Measurements from ENCODE around the gene ADAMTS6.
"Not testable (repeated sequence)": the region's sequence is repeated elsewhere in the genome, so short reads cannot be mapped to it uniquely, and the experiment has no call there.

Gene ADAMTS6

GRCh38 chr5:65197531-65198455 is 283.9 kb downstream of the ADAMTS6 start:
- DNase-seq (ENCODE audit: low spot score): no peak

GRCh38 chr5:65194871-65195270 is 286.8 kb downstream of the ADAMTS6 start:
- DNase-seq (ENCODE audit: low spot score): no peak

GRCh38 chr5:65192331-65192730 is 289.4 kb downstream of the ADAMTS6 start:
- DNase-seq (ENCODE audit: low spot score): no peak

DNA sequence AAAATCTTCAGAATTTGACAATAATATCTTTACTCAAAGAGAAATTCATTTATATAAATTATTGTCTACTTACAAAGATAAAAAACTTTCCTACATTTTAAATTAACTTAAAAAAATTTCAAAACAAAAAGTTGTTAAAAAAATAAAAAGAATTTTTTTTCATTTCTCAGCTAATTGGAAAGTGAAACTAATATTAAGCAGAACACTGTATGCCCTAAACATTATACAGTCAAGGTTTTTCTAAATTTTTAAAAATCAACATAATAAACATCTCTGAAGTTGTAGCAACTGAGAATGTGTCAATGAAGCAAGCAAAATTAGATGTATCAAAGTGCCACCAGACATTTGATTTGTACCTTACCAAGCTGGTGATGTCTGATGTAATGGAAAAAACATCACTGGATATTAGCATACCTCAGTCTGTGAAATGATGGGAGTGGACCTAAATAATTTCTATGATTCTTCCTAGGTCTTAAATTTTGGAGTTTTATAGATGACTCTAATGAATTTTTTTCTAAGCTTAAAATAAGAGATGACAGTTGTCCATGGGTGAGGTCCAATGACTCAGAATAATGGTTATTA is 290.1 kb downstream of the ADAMTS6 start:
- DNase-seq (ENCODE audit: low spot score): no peak

DNA sequence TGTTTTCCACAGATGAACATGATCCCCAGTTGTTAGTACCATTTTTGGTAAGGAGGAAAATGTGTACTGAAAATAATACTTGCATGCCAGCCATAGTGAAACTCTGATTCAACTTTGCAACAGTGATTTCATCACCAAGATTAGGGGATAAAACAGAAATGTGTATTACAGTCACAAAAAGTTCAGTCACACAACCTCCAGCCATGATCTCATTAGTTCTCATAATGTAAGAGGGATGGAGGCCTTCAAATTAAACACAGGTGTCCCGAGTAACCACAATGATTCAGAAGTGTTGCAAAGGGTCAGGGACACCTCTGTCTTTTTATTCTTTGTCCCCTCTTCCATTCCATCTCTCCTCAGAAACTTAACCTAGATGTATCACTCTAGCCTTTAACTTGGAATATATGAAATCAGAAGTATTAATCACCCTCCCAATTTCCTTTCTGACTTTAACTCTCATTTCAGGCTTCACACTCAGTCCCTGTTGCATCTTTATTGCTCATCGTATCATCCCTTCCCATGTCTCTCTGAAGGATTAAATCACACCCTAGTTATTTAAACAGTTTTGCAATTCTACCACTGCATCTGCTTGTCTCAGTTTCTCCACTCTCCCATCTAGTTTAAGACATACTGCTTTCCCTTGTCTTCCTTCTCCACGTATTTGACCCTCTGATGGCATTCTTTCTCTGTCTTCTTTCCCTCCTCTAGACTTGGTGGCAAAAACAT is 291.2 kb downstream of the ADAMTS6 start:
- DNase-seq (ENCODE audit: low spot score): no peak

GRCh38 chr5:65186646-65187227 is 295.0 kb downstream of the ADAMTS6 start:
- no peak for DNase-seq (ENCODE audit: low spot score)

- no peak for DNase-seq (ENCODE audit: low spot score)
Measured at GRCh38 chr5:65185468-65185867, 296.3 kb downstream of the ADAMTS6 start.

DNA sequence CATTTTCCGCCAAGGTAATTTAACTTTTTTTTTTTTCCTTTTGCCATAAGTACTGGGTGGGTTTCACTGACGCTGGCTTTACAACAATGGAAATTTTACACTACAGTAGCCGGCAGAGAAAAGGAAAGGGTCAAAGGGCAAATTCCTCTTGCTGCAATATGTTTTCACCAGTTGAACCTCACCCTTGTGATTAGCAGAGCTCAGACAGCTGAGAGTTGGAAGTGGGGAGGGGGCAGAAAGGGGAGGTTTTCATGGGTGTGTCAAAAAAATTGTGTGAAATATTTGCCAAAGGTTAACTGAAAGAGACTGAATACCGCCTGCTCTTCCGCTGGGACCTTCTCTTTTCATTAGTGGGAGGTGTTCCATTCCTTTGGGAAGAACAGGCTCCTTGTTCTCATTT is 296.9 kb downstream of the ADAMTS6 start:
- DNase-seq (ENCODE audit: low spot score): peak; percentile 52

DNA sequence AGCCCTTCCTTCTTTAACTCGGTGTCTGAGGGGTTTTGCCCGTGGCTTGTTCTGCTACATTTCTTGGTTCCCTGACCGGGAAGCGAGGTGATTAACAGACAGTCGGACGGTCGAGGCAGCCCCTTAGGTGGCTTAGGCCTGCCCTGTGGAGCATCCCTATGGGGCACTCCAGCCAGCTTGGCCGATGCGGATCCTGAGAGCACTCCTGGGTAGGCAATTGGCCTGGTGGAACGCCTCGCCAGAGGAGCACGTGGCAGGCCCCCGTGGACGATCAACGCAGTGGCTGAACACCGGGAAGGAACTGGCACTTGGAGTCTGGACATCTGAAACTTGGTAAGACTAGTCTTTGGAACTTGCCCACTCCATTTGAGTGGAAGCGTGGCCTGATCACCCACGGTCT is 307.5 kb downstream of the ADAMTS6 start:
- DNase-seq (ENCODE audit: low spot score): not testable (repeated sequence)

GRCh38 chr5:65173130-65173525 is 308.6 kb downstream of the ADAMTS6 start:
- no peak for DNase-seq (ENCODE audit: low spot score)

DNA sequence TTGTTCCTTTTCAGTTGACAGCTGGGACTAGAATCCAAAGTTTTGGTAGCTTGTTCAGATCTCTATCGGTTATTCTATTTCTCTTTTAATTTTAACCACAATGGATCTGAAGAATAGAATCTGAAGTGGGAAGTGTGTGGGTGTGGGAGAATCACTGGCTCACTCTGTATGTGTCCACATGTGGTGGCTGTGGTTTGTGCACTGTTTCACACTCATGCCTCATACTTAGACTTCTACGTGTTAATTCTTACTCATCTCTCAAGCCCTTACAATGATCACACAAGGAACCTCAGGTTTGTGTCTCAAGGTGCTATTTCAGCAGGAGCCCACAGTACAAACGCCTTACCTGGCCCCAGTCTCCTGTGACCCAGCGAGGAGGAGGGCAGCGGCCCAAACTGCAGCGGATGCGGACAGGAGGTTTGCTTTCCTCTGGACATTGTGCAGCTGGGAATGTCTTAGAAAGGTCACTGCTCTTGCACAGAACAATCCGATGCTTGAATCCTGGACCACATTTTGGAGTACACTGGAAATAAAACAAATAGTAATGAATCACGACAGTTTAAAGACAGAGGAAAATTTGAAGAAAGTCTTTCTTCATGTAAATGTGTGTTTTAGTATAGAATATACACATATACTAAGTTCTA is 309.1 kb downstream of the ADAMTS6 start:
- DNase-seq (ENCODE audit: low spot score): no peak

GRCh38 chr5:65171645-65172044 is 310.1 kb downstream of the ADAMTS6 start:
- DNase-seq (ENCODE audit: low spot score): no peak

DNA sequence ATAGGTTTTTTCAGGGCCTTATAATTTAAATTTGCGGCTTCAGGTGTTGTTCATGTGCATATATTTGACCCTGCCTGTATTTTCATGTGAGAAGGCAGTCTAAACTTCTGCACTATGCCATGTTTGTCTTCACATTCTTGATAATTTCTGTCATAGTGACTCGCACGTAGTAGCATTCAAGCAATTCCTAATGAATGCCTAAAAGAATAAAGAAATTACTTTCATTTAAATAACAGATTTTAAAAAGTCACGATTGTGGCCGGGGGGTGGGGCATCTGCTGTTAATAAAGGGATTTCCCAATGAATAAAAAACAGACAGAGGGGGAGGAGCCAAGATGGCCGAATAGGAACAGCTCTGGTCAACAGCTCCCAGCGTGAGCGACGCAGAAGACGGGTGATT is 318.0 kb downstream of the ADAMTS6 start:
- DNase-seq (ENCODE audit: low spot score): no peak

- DNase-seq (ENCODE audit: low spot score): no peak
Measured at GRCh38 chr5:65161655-65162054, 320.1 kb downstream of the ADAMTS6 start.

GRCh38 chr5:65157906-65158603 is 323.7 kb downstream of the ADAMTS6 start:
- no peak for DNase-seq (ENCODE audit: low spot score)

DNA sequence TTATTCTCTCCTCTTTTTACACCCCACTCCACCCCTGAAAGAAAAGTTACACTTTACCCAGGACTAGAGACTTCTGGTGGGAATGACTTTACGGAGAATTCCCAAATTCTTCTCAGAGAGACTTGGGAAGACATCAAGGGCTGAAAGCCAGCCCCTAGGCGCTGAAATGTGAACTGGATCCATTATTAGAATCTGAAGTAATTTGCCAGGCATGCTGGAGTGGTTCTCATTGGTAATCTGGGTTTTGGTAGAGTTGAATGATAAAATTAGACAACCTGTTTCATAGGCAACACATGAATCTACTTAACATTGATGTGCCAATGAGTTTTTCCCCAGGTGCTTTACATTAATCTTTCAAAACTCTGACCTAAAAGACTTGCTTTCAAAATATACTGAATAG is 324.8 kb downstream of the ADAMTS6 start:
- DNase-seq (ENCODE audit: low spot score): no peak

- no peak for DNase-seq (ENCODE audit: low spot score)
Measured at GRCh38 chr5:65152131-65152530, 329.6 kb downstream of the ADAMTS6 start.

- DNase-seq (ENCODE audit: low spot score): peak; percentile 58
Measured at GRCh38 chr5:65151614-65152013, 330.1 kb downstream of the ADAMTS6 start.

GRCh38 chr5:65150599-65151304 is 331.0 kb downstream of the ADAMTS6 start:
- DNase-seq (ENCODE audit: low spot score): no peak

DNA sequence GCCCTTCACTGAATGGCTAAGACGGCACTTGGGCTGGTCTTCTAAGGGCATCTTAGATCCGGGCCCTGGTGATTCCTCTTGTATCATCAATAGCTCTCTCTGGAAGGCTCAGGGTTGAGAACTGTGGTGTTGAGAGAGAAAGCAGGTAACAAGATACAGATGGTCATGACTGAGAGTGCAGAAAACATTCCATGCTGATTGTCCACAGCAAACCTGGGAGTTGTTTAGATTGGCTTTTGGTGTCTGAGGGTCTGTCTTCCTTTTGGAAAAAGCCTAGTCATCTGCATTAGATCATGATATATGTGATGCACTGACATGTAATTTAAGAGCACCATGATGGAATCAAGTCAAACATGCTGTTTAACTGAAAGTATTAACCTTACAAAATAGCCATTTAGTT is 331.9 kb downstream of the ADAMTS6 start:
- no peak for DNase-seq (ENCODE audit: low spot score)

Data from HuH-7 (cell line).